Measurements from ENCODE around the gene FAM219B. TPM values are rescaled to one million over a fixed set of nuclear protein-coding genes. Genes with fewer than 3 reads are reported as not detected.

The FAM219B gene
- total and polyA plus RNA-seq, 2 of the 8 experiments (the other 6 are each of a cell fraction or from before 2014, with no cell fraction given), result 57.1 to 66.6 TPM

DNA sequence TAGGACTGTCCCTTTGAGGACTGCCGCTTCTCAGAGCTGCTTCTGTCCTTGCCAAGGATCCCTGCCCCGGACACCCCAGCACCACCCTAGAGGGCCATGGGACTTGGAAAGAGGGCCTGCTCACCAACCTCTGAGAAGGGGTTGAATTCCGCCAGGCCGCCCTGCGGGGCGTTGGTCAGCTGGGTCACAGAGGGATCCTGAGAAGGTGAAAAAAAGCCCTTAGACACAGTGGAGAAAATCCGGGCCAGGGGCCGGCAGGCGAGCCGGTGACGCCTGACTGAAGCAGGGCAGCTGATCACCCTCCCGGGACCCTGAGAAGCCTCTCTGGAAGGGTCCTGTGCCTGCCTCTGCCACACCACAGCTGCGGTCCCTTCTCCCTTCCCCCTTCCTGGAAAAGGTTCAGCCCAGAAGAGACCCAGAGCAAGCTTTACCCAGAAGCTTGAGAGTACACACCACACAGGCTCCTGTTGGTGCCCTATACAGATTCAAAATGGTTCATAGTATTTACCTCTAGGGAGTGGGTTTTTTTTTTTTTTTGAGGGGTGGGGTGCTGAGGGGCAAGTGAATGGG is 52.1 kb downstream of the FAM219B start:
- Histone ChIP-seq H3K79me1 (ENCODE audit: low read depth, low read length) (peaks cover 6% of the 10 kb centered on the region), H3K4me1 (replicated peaks in 1 of 4; ENCODE audit: control insufficient read depth in 3 of 4, insufficient read depth in 4 of 4, low read length in 3 of 4) (peaks cover 0 to 1% (median 0%) of the 10 kb centered on the region in 4 experiments; a peak in 1 of 7 replicates), H3K4me3 (ENCODE audit: extremely low read depth in 1 of 4, insufficient read depth in 2 of 4, low read depth in 3 of 4, low read length in 4 of 4) (no peak overlapping the region), H3K23ac (ENCODE audit: insufficient read length) (no peak overlapping the region), H2BK5ac (ENCODE audit: low read depth, low read length) (no peak overlapping the region), H2AFZ (ENCODE audit: low read length) (no peak overlapping the region), H3K23me2 (ENCODE audit: low read depth, low read length) (no peaks in the 10 kb centered on the region), H3K14ac (ENCODE audit: insufficient read length) (no peak overlapping the region), H2BK15ac (ENCODE audit: low read length) (no peak overlapping the region), H2BK120ac (replicated peaks; ENCODE audit: low read depth, low read length) (no peak overlapping the region), H4K20me1 (replicated peaks in 1 of 2; ENCODE audit: control insufficient read depth in 1 of 2, insufficient read depth in 2 of 2, low read length in 2 of 2) (peaks cover 0 to 8% of the 10 kb centered on the region in 2 experiments), H2BK20ac (ENCODE audit: low read length) (no peak overlapping the region), H3K4ac (replicated peaks; ENCODE audit: insufficient read length, low read depth, low read length) (no peak overlapping the region), H3K56ac (replicated peaks; ENCODE audit: insufficient read length, low read depth, low read length) (no peak overlapping the region), H3K4me2 (ENCODE audit: insufficient read depth in 1 of 2, low read depth in 2 of 2, low read length in 2 of 2) (no peak overlapping the region), H3K36me3 (ENCODE audit: control insufficient read depth in 2 of 4, insufficient read depth in 4 of 4, low read length in 3 of 4) (peaks cover 2 to 19% (median 10%) of the 10 kb centered on the region in 4 experiments; a peak in 6 of 8 replicates), H3K79me2 (ENCODE audit: control insufficient read depth in 1 of 2, insufficient read depth in 2 of 2, low read length in 2 of 2) (no peaks in the 10 kb centered on the region), H2BK12ac (ENCODE audit: low read depth, low read length) (no peak overlapping the region), H3K27me3 (replicated peaks in 1 of 4; ENCODE audit: control insufficient read depth in 3 of 4, extremely low read depth in 1 of 4, insufficient read depth in 3 of 4, low read length in 3 of 4) (no peaks in the 10 kb centered on the region), H4K8ac (ENCODE audit: extremely low read depth, insufficient read depth, low read length) (peak overlapping the region; percentile 58; the same call in 1 of the 2 replicates), H3K27ac (ENCODE audit: low read depth, low read length) (no peak overlapping the region), H4K91ac (replicated peaks; ENCODE audit: insufficient read length, low read length) (no peak overlapping the region), H3K18ac (ENCODE audit: extremely low read depth, low read length) (no peak overlapping the region), H3K9me3 (ENCODE audit: insufficient read depth in 2 of 2, low read depth in 1 of 2, low read length in 1 of 2) (no peaks in the 10 kb centered on the region), H3K9ac (replicated peaks in 1 of 4; ENCODE audit: extremely low read depth in 1 of 4, low read depth in 3 of 4, low read length in 3 of 4) (no peak overlapping the region), H4K5ac (ENCODE audit: insufficient read length, low read depth, low read length) (no peak overlapping the region), H2AK5ac (ENCODE audit: low read depth, low read length) (no peak overlapping the region)
- CTCF ChIA-PET (ENCODE audit: partially characterized antibody), result interaction anchor here (0.6 to 4.9 kb wide), 9 partner anchors 10 to 473 kb away, joined by 3 to 24 read pairs (median 4); partner anchors contain the start of gene ULK3
- POLR2A ChIA-PET (ENCODE audit: partially characterized antibody), result interaction anchor here (0.9 to 1.0 kb wide), 3 partner anchors 10 to 15 kb away, joined by 3 to 4 read pairs (median 3); partner anchors contain the start of gene ULK3
- no peak for FAIRE-seq
- DNase-seq (ENCODE audit: low read depth in 1 of 2, low spot score in 2 of 2), result no peak
- no peak for TF ChIP-seq RFX5 (IDR thresholded peaks at IDR 0.05; ENCODE audit: borderline replicate concordance, low read depth, low read length)
- TF ChIP-seq SP1 (IDR thresholded peaks at IDR 0.05; ENCODE audit: low read depth, low read length), result no peak
- TF ChIP-seq NRF1 (IDR thresholded peaks at IDR 0.05; ENCODE audit: low read depth, low read length), result no peak
- 89% methylated on average over 12 of the region's 13 CpGs; no CpG with 5 or more reads in 1 of the 2 experiments for WGBS, 2 experiments (ENCODE audit: extremely low coverage in 1 of 2, insufficient coverage in 1 of 2, insufficient read length in 1 of 2, insufficient replicate concordance in 2 of 2, low coverage in 1 of 2, low lambda C conversion rate in 2 of 2, missing lambda C conversion rate in 1 of 2)

Measured in H1 (cell line).